IPS DF 6.9 (cell line): Measurements from ENCODE around the gene PTPN13.

Experiments used
- DNase-seq: peaks from one replicate; pipeline ENCODE4 v3.0.0-alpha.2; 2013; ENCODE audit warnings: low read depth, low spot score
- H3K27ac ChIP-seq: one replicate; pipeline ENCODE4 v1.5.1; 2013; ENCODE audit warnings: low read length, control low read depth
- H3K27me3 ChIP-seq: 2 replicates; pipeline ENCODE4 v1.6.1; 2013; ENCODE audit warnings: mild to moderate bottlenecking, low read length; ENCODE audit not compliant: control insufficient read depth, insufficient read depth
- H3K36me3 ChIP-seq: 2 replicates; pipeline ENCODE4 v1.6.1; 2013; ENCODE audit warnings: low read length; ENCODE audit not compliant: control insufficient read depth, insufficient read depth
- H3K4me1 ChIP-seq: 2 replicates; pipeline ENCODE4 v1.6.1; 2013; ENCODE audit warnings: low read length; ENCODE audit not compliant: control insufficient read depth, insufficient read depth
- H3K4me3 ChIP-seq: 2 replicates; pipeline ENCODE4 v1.5.1; 2013; ENCODE audit warnings: mild to moderate bottlenecking, low read length
- H3K9me3 ChIP-seq: 2 replicates; pipeline ENCODE4 v1.6.1; 2013; ENCODE audit warnings: low read length, inconsistent platforms; ENCODE audit not compliant: control insufficient read depth, insufficient read depth
- WGBS: extraction: QIAGEN DNeasy Blood & Tissue Kit; methylation state at CpG from one replicate; pipeline ENCODE4 v1.1.7; 2013; ENCODE audit warnings: mixed read lengths, missing lambda C conversion rate; ENCODE audit not compliant: insufficient read length, insufficient coverage; 5-methylcytosine and 5-hydroxymethylcytosine counted together

PTPN13 gene

DNA sequence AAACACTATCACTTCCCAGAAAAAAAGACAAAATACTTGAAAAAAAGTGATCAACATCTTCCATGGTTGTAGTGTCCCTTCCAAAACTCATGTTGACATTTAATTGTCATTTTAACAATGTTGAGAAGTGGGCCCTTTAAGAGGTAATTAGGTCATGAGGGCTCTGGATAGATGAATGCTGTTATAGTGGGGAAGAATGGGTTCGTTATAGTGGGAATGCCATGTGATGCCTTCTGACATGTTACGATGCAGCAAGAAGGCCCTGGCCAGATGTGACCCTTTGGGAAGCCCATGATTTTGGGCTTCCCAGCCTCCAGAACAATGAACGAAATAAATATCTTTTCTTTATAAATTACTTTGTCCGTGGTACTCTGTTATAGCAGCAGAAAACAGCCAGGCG lies 259.1 kb downstream of the PTPN13 start:
- peaks cover 2% of the 10 kb centered on the region for H3K27me3 ChIP-seq
- no peak for DNase-seq
- no peaks in the 10 kb centered on the region for H3K9me3 ChIP-seq
- no peak overlapping the region for H3K4me3 ChIP-seq
- no peaks in the 10 kb centered on the region for H3K36me3 ChIP-seq
- WGBS, result no CpG with 5 or more reads among the region's 5 CpGs
- 0 out of 2 replicates have a peak, but pooled peaks cover 2% of the 10 kb centered on the region for H3K4me1 ChIP-seq
- H3K27ac ChIP-seq, result no peak overlapping the region

DNA sequence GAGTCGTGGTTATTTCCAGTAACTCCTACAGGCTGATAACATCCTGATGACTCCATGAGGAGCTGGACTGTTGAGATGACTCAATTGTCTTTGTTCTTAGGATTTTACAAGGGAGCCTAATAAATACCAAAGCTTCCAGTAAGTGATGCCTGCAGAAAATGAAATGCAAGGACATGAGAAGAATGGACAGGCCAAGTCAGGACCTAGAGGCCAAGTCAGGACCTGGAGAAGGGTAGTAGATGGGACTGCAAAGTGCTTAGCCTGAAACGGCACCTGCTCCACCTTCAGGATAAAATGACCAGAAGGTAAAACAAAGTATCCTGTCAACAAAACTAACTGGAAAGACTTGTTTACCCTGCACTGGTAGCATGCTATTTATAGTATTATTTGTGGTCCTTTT lies 261.5 kb downstream of the PTPN13 start:
- no peak for DNase-seq
- no CpG with 5 or more reads among the region's 2 CpGs for WGBS
- H3K36me3 ChIP-seq, result no peaks in the 10 kb centered on the region
- no peaks in the 10 kb centered on the region for H3K9me3 ChIP-seq
- H3K27ac ChIP-seq, result no peak overlapping the region
- peaks cover 4% of the 10 kb centered on the region for H3K27me3 ChIP-seq
- no peak overlapping the region for H3K4me3 ChIP-seq
- H3K4me1 ChIP-seq, result 0 out of 2 replicates have a peak, but pooled peaks cover 2% of the 10 kb centered on the region

DNA sequence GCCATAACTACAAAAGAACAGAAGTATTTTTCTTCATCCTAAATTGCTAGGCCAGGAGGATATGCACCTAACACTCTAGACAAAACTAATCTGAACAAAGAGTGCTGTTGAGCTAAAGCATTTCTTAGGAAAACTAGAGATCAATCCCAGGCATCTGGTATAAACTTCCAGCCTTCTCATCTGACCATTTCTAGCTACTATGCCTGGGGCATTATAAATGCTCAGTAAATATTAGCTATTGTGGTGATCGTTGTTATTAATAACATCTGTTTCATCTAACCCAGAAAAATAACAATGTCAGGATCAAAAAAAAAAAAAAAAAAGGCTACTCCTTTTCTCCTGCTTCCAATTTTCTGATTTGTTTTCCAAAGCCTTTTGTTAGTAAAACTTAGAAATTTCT lies 262.8 kb downstream of the PTPN13 start:
- H3K27me3 ChIP-seq, result peaks cover 4% of the 10 kb centered on the region
- no peak for DNase-seq
- no peaks in the 10 kb centered on the region for H3K9me3 ChIP-seq
- no peaks in the 10 kb centered on the region for H3K36me3 ChIP-seq
- no peak overlapping the region for H3K4me3 ChIP-seq
- no CpG with 5 or more reads among the region's 1 CpG for WGBS
- 0 out of 2 replicates have a peak, but pooled peaks cover 2% of the 10 kb centered on the region for H3K4me1 ChIP-seq
- no peak overlapping the region for H3K27ac ChIP-seq

DNA sequence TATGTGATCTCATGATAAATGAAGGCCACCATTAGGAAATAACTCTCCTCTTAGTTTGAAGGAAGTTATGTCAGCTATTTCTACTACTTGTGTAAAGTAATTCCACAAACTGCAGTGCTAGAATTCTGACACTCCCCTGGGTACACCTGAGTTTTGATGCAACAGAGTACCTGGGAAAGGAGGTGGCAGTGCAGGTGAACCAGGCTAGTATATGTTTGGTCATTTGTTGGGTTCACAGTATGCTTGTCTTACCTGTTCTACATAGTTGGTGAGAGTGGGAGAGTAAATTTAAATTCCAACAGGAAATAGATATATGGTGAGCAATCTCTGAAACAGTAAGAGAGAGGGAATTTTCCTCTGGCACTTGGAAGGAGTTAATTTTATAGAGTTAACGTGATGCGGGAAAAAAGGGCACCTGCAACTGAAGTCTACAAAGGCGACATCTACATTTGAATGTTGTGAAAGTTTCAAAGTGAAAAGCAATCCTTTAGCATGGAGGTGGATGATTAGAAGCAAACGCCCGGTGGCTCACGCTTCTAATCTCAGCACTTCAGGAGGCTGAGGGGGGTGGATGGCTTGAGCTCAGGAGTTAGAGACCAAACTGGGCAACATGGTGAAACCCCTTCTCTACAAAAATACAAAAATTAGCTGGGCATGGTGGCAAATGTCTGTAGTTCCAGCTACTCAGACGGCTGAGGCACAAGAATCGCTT lies 263.4 kb downstream of the PTPN13 start:
- H3K36me3 ChIP-seq, result no peaks in the 10 kb centered on the region

More for the DNA sequence above, 263.4 kb downstream of the PTPN13 start:
- DNase-seq, result no peak
- Histone ChIP-seq H3K27me3 (peaks cover 4% of the 10 kb centered on the region), H3K9me3 (no peaks in the 10 kb centered on the region), H3K4me1 (0 out of 2 replicates have a peak, but pooled peaks cover 2% of the 10 kb centered on the region), H3K27ac (no peak overlapping the region), H3K4me3 (no peak overlapping the region)
- WGBS, result no CpG with 5 or more reads among the region's 8 CpGs
